Measurements from ENCODE around the gene GAS2L3. TPM values are rescaled to one million over a fixed set of nuclear protein-coding genes. Genes with fewer than 3 reads are reported as not detected.

GAS2L3 gene
- total and polyA plus RNA-seq, 2 of the 8 experiments (the other 6 are each of a cell fraction or from before 2014, with no cell fraction given), result 2.1 to 19.3 TPM

GRCh38 chr12:100669922-100670321 is 96.4 kb downstream of the GAS2L3 start:
- Histone ChIP-seq H2AFZ (ENCODE audit: low read length) (no peak overlapping the region), H3K23me2 (ENCODE audit: low read depth, low read length) (no peaks in the 10 kb centered on the region), H3K4me1 (replicated peaks in 1 of 4; ENCODE audit: control insufficient read depth in 3 of 4, insufficient read depth in 4 of 4, low read length in 3 of 4) (no peaks in the 10 kb centered on the region; a peak in 1 of 7 replicates), H3K18ac (ENCODE audit: extremely low read depth, low read length) (no peak overlapping the region), H3K4me2 (ENCODE audit: insufficient read depth in 1 of 2, low read depth in 2 of 2, low read length in 2 of 2) (no peak overlapping the region), H3K9me3 (ENCODE audit: insufficient read depth in 2 of 2, low read depth in 1 of 2, low read length in 1 of 2) (no peaks in the 10 kb centered on the region), H4K8ac (ENCODE audit: extremely low read depth, insufficient read depth, low read length) (no peak overlapping the region), H3K9ac (replicated peaks in 1 of 4; ENCODE audit: extremely low read depth in 1 of 4, low read depth in 3 of 4, low read length in 3 of 4) (no peak overlapping the region), H3K27me3 (replicated peaks in 1 of 4; ENCODE audit: control insufficient read depth in 3 of 4, extremely low read depth in 1 of 4, insufficient read depth in 3 of 4, low read length in 3 of 4) (no peaks in the 10 kb centered on the region), H3K27ac (ENCODE audit: low read depth, low read length) (no peak overlapping the region), H3K79me1 (ENCODE audit: low read depth, low read length) (no peaks in the 10 kb centered on the region), H2BK20ac (ENCODE audit: low read length) (no peak overlapping the region), H4K5ac (ENCODE audit: insufficient read length, low read depth, low read length) (no peak overlapping the region), H2BK12ac (ENCODE audit: low read depth, low read length) (no peak overlapping the region), H3K4me3 (ENCODE audit: extremely low read depth in 1 of 4, insufficient read depth in 2 of 4, low read depth in 3 of 4, low read length in 4 of 4) (no peak overlapping the region), H3K23ac (ENCODE audit: insufficient read length) (no peak overlapping the region), H2BK5ac (ENCODE audit: low read depth, low read length) (no peak overlapping the region), H2BK120ac (replicated peaks; ENCODE audit: low read depth, low read length) (no peak overlapping the region), H3K36me3 (ENCODE audit: control insufficient read depth in 2 of 4, insufficient read depth in 4 of 4, low read length in 3 of 4) (no peaks in the 10 kb centered on the region), H4K91ac (replicated peaks; ENCODE audit: insufficient read length, low read length) (no peak overlapping the region), H3K14ac (ENCODE audit: insufficient read length) (no peak overlapping the region), H3K4ac (replicated peaks; ENCODE audit: insufficient read length, low read depth, low read length) (no peak overlapping the region), H3K79me2 (ENCODE audit: control insufficient read depth in 1 of 2, insufficient read depth in 2 of 2, low read length in 2 of 2) (no peaks in the 10 kb centered on the region), H3K56ac (replicated peaks; ENCODE audit: insufficient read length, low read depth, low read length) (no peak overlapping the region), H2BK15ac (ENCODE audit: low read length) (no peak overlapping the region), H4K20me1 (replicated peaks in 1 of 2; ENCODE audit: control insufficient read depth in 1 of 2, insufficient read depth in 2 of 2, low read length in 2 of 2) (no peaks in the 10 kb centered on the region), H2AK5ac (ENCODE audit: low read depth, low read length) (no peak overlapping the region)
- TF ChIP-seq EGR1 (IDR thresholded peaks at IDR 0.05; ENCODE audit: borderline replicate concordance, low read depth, low read length), result no peak
- TF ChIP-seq EP300 (IDR thresholded peaks at IDR 0.05; ENCODE audit: borderline replicate concordance in 1 of 2, low read depth in 2 of 2, low read length in 2 of 2), result no peak
- TF ChIP-seq CBX5 (IDR thresholded peaks at IDR 0.05; ENCODE audit: low read depth, low read length), result no peak
- no peak for TF ChIP-seq CREB1 (IDR thresholded peaks at IDR 0.05)
- ChIA-PET CTCF (ENCODE audit: partially characterized antibody) (interaction anchor here (0.8 to 6.5 kb wide), 10 partner anchors 9 to 322 kb away, joined by 3 to 101 read pairs (median 18); no protein-coding TSS in a partner anchor), POLR2A (ENCODE audit: partially characterized antibody) (no interaction called here)
- no peak for DNase-seq (ENCODE audit: low read depth in 1 of 2, low spot score in 2 of 2)
- 85% methylated on average over 4 of the region's 4 CpGs; no CpG with 5 or more reads in 1 of the 2 experiments for WGBS, 2 experiments (ENCODE audit: extremely low coverage in 1 of 2, insufficient coverage in 1 of 2, insufficient read length in 1 of 2, insufficient replicate concordance in 2 of 2, low coverage in 1 of 2, low lambda C conversion rate in 2 of 2, missing lambda C conversion rate in 1 of 2)
- no peak for FAIRE-seq
